IPS-15b (cell line): Measurements from ENCODE around the gene PLEKHM1.
"Not testable (repeated sequence)": the region's sequence is repeated elsewhere in the genome, so short reads cannot be mapped to it uniquely, and the experiment has no call there.

Experiments used
- H3K27me3 ChIP-seq: one replicate; pipeline ENCODE4 v1.6.1; 2013; ENCODE audit warnings: low read length; ENCODE audit not compliant: control insufficient read depth, insufficient read depth
- H3K36me3 ChIP-seq: one replicate; pipeline ENCODE4 v1.6.1; 2013; ENCODE audit warnings: low read length; ENCODE audit not compliant: control insufficient read depth, insufficient read depth
- H3K4me1 ChIP-seq: one replicate; pipeline ENCODE4 v1.6.1; 2013; ENCODE audit warnings: mild to moderate bottlenecking, low read length; ENCODE audit not compliant: control insufficient read depth, insufficient read depth
- H3K4me3 ChIP-seq: one replicate; pipeline ENCODE4 v1.5.1; 2013; ENCODE audit warnings: low read depth, low read length
- H3K9ac ChIP-seq: one replicate; pipeline ENCODE4 v1.6.1; 2013; ENCODE audit warnings: low read depth, mild to moderate bottlenecking, low read length
- H3K9me3 ChIP-seq: one replicate; pipeline ENCODE4 v1.6.1; 2013; ENCODE audit warnings: mild to moderate bottlenecking, low read length; ENCODE audit not compliant: control insufficient read depth, insufficient read depth

The PLEKHM1 gene

DNA sequence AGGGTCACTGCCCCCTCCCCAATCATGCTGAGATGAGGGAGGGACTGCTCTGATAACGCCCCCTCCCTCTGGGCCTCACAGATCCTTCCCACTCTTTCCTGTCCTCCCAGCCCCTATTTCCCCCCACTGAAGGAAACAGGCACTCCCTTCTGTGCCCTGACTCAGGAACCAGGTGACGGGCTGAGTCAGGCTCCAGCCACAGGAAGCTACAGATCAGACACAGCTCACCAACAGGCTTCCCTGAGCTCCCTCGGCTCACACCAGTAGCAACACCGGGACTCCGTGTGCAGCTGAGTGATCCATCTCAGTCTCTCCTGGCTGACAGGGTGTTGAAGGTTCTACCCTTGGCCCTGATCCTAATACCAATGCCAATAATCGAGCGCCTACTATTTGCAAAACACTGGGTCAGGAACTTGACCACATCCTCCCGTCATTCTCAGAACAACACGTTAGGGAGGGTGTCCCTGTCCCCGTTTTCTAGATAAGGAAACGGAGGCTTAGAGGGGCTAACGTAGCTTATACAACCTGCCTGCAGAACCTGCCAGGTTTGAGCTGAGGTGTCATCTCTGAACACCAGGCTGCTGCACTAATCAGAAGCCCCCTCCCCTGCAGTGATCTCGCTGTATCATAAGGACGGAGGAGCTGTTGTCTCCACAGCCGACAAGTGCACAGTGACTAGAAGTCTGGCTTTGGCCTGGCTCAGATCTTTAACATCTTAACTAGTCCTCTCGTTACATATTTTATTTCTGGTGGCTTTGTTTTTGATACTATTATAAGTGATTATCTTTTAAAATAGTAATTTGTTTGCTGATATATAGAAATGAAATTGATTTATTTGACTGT is 44.4 kb downstream of the PLEKHM1 start:
- not testable (repeated sequence) for H3K27me3 ChIP-seq, H3K9me3 ChIP-seq, H3K4me3 ChIP-seq

DNA sequence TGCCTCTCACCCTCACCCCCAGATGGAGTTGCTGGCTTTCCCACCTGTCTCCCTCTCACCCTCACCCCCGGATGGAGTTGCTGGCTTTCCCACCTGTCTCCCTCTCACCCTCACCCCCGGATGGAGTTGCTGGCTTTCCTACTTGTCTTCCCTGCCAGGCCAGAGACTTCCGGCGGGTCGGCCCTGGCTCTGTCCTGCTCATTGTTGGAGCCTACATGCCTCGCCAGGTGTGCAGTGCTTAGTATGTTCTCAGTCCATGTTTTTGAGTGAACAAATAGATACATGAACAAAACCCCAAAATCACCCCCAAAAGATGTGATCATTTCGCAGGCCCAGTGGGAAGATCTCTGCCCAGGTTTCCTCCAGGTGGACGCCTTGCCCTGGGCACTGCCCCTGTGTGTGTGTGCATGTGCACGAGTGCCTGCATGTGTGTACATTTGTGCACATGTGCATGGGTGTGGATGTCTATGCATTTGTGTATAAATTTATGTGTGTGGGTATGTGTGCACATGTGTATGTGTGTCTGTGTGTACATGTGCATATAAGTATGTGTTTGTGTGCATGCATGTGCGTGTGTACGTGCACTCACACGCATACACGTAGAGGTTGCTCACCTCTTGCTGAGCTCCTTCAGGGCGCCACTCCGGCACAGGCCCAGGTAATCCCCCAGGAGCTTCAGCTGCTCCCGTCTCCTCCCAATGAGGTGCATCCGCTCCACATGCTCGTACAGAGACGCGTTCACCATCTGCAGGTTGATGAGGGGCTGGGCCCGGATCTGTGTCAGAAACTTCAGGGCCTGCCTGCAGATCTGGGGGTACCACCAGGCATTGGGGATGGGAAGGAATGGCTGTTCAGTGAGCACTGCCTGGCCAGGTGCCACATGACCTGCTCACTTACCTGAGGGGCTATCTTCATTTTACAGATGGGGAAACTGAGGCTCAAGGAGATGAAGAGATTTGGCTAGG is 45.4 kb downstream of the PLEKHM1 start:
- H3K27me3 ChIP-seq, H3K4me1 ChIP-seq, H3K9ac ChIP-seq, H3K9me3 ChIP-seq, H3K4me3 ChIP-seq, H3K36me3 ChIP-seq: not testable (repeated sequence)

More for the DNA sequence above, 44.4 kb downstream of the PLEKHM1 start:
- H3K4me1 ChIP-seq, H3K9ac ChIP-seq, H3K36me3 ChIP-seq: not testable (repeated sequence)

DNA sequence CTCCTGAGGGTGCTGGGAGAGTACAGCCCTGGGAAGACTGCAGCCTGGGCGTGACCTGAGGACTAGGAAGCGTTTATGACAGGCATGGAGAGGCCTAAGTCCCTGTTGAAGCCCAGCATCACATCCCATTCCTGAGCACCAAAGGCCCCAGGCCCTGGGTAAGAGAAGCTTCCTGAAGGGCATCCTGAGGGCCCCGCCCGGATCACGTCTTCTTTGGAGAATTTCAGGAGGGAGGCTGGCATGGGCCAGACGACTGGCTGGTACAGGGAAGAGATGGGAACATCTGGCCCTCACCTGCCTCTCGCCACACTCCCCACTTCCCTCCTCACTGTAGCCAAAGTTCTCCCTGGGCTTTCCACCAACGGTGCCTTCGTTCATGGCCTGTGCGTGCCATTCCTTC is 46.2 kb downstream of the PLEKHM1 start:
- not testable (repeated sequence) for H3K4me1 ChIP-seq

DNA sequence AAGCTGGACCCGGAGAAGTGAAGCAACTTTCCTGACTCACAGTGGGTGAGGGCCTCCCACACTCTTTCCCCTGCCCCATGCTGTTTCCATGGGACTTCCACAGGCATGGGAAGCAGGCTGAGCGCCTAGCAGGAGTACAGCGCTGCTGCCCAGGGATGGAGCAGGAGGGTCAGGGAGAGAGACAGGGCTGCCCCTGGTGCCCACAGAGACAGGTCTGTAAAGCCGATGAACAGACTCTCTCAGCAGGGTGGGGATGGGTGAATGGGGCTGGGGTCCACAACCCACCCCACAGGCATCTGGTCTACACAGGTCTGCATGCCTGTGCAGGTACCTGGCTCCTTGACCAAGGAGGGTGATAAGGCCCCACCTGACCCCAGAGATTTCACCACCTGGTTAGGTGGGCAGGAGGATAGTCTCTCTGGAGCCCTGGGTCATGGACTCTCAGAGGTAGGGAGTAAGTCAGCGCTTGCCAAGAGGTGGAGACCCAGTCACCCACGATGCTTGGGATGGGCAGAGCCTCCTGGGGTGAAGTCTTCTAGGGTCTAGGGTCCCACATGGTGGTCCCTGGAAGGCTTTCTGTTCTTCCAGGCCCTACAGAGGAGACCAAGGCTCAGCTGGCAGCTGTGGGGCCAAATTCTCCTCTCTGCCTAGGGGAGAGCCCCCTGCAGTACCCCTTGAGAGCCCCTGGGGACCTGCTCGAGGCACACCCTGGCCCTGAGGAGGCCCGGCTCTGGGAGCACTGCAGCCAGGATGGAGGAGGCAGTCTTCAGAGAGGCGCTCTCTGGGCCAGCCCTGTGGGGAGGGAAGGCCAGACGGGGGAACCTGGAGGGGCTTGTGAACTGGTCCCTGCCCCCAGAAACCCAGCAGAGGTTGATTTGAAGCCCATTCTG is 46.9 kb downstream of the PLEKHM1 start:
- H3K9me3 ChIP-seq, H3K9ac ChIP-seq, H3K4me1 ChIP-seq, H3K36me3 ChIP-seq, H3K4me3 ChIP-seq, H3K27me3 ChIP-seq: not testable (repeated sequence)

More for the DNA sequence above, 46.2 kb downstream of the PLEKHM1 start:
- H3K36me3 ChIP-seq, H3K27me3 ChIP-seq, H3K9ac ChIP-seq, H3K4me3 ChIP-seq, H3K9me3 ChIP-seq: not testable (repeated sequence)

DNA sequence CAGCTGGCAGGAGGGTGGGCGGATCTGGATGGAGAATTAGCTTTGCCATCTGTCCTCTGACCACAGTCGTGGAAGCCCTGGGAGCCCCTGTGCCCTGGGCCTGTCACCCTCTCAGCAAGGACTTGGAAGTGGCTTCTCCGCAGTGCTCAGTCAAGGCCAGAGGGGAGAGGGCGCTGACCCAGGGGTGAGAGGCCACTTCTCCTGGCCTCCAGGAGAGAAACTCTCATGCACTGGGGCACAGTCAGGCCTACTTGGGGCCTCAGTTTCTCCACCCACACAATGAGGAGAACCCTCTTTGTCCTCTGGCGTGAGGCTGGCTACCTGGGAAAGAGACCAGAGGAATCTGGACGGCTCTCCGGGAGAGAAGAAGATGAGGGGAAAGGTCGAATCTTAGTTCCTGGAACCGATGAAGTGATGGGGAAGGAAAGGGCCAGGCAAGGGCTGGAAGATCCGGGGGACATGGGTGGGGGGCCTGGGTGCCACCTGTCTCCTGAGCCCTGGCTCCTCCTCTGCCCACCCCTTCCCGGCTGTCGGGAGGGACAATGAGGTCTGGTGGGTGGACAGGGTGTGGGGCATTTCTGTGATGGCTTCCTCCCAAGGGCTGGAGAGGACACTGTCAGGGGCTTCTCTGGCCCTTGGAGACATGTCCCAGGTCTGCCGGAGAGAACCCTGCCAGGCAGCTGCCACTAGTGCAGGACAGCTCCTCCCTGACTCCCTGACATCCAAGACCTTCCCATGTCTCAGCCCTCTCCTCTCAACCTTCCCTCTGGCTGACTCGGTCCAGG is 48.8 kb downstream of the PLEKHM1 start:
- peaks cover 2% of the 10 kb centered on the region for H3K36me3 ChIP-seq
- peaks cover 2% of the 10 kb centered on the region for H3K27me3 ChIP-seq
- no peaks in the 10 kb centered on the region for H3K9me3 ChIP-seq
- H3K4me3 ChIP-seq: no peak overlapping the region
- H3K4me1 ChIP-seq: peaks cover 7% of the 10 kb centered on the region
- no peak overlapping the region for H3K9ac ChIP-seq

DNA sequence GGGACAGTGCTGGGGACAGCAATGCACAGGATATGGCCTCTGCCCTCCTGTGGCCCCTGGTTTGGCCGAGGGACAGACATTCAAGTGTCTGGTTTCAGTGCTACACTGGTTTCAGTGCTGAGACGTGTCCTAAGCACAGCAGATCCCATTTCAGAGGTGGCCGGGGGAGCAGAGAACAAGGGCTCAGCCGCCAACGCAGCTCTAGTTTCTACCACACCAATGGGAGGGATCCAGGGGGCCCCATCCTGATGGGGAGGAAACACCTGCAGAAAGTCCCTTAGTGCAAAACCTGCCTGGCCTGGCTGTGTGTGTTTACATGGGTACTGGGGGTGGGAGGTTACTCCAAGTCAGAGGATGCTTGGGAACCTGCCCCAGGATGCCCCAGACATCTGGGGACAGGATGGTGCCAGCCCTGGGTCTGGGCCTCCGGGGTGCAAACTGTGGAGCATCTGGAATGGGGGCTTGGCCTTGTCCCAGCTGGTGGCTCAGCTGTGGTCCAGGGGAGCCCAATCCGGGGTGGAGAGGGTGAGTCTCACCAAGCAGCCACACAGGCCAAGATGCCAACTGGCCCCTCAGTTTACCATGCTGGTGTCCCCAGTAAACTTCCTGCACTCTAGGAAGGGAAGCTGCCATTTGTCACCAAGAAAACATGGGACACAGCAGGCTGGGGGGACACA is 49.5 kb downstream of the PLEKHM1 start:
- H3K4me1 ChIP-seq, H3K36me3 ChIP-seq, H3K9ac ChIP-seq, H3K4me3 ChIP-seq, H3K27me3 ChIP-seq, H3K9me3 ChIP-seq: not testable (repeated sequence)

DNA sequence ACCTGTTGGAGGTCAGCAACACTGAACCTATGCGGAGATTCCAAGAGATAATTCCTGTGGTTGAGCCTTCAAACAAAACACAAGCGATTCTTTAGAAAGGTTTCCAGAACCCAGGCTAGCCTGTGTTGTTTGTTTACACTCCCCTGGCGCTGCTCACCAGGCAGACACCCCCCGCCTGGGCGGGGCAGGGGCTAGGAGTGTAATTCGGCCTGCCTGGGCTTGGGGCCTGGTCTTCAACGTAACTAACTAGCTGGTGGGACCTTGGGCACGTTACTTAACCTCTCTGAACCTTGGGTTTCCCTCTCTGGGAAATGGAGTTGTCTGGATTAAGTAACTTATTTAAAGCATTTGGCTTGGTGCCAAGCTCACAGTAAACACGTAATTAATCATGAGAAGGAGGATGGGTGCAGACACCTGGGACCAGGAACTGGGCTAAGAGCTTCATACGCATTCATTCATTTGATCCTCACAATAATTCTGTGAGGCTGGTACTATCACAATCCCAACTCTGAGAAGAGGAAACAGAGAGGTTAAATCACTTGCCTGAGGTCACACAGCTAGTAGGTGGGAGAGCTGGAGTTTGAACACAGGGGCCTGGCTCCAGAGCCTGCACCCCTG is 50.3 kb downstream of the PLEKHM1 start:
- Histone ChIP-seq H3K9ac (no peak overlapping the region), H3K27me3 (peaks cover 2% of the 10 kb centered on the region), H3K36me3 (peaks cover 2% of the 10 kb centered on the region), H3K9me3 (no peaks in the 10 kb centered on the region), H3K4me1 (peaks cover 7% of the 10 kb centered on the region), H3K4me3 (no peak overlapping the region)

DNA sequence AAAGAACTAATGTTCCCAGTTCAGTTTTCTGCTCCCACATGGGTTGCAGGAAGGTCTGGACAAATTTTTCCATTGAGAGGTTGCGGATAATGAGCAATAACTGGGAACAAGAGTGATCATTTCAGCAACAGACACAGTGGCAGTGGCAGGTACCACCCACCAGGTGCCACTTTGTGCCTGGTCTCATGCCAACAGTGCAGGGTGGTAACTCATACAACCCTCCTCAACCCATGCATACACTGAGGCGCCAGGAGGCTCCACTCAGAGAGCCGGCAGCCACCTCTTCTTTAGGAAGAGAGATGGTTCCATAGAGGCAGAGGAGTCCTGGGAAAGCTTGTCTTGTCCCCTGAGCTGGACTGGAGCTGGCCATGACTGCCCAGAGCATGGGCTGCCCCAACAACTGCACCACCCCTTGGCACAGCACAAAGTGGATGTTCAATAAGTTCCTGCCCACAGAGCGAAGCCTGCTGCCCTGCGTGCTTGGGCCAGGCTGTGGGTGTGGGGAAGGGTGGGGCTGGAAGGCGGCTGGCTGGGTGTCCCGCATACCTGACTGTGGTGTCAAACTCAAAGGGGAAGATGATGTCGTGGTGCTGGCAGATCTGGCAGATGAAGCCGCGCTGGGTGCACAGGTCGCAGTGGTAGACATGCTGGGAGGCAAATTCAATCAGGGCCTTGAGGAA is 51.5 kb downstream of the PLEKHM1 start:
- H3K27me3 ChIP-seq: peaks cover 2% of the 10 kb centered on the region
- H3K4me3 ChIP-seq: no peak overlapping the region
- peaks cover 7% of the 10 kb centered on the region for H3K4me1 ChIP-seq
- no peaks in the 10 kb centered on the region for H3K9me3 ChIP-seq
- no peaks in the 10 kb centered on the region for H3K36me3 ChIP-seq
- H3K9ac ChIP-seq: no peak overlapping the region

DNA sequence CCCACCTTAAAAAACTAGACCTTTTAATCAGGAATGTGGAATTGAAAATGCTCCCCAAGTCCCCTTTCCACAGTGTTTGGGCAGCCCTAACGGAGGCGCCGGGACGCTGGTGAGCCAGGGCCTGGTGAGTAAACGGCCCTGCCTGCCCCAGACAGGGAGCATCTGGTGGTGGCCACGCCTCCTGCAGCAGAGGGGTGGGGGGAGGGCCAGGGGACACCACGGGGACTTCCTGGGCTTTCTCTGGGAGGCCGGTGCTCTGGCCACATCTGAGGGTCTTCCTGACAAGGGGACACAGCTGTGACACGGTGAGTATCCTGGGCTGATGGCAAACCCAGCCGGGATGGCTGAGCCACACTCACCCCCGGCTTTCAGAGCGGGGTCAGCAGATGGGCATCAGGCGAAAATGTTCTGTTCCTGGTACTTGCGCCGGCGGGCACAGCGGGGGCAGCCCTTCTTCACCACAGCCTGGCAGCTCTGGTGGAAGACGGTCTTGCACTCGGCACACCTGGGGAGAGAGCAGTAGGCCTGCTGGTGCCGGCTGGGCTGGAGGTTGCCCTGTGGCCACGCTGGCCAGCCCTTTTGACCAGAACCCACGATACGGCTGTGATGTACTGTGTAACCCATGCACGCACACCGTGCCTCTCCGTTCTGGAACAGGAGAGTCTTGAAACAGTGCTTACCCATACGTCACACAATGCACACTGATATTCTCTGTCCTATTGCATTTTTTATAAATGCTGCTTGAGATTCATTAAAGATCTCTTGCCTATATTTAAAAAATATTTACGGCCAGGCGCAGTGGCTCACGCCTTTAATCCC is 52.8 kb downstream of the PLEKHM1 start:
- Histone ChIP-seq H3K4me1 (peaks cover 9% of the 10 kb centered on the region), H3K4me3 (no peak overlapping the region), H3K9me3 (no peaks in the 10 kb centered on the region), H3K36me3 (no peaks in the 10 kb centered on the region), H3K27me3 (peaks cover 8% of the 10 kb centered on the region), H3K9ac (no peak overlapping the region)
